Liver (tissue), 9 donors: ENCODE measurements around the gene LEF1. TPM values are rescaled to one million over a fixed set of nuclear protein-coding genes. Genes with fewer than 3 reads are reported as not detected.

Source experiments
- DNase-seq: peaks from one replicate; pipeline ENCODE4 v3.0.0-alpha.2; 2017; ENCODE audit warnings: low spot score
- H3K27ac ChIP-seq, 2 donors: one replicate each; pipeline ENCODE4 v1.7.0; 2013; ENCODE audit warnings: inconsistent platforms in 2 of 2, low read length in 2 of 2, control low read depth in 1 of 2, low read depth in 1 of 2, mild to moderate bottlenecking in 1 of 2
- H3K27me3 ChIP-seq, 4 donors: one replicate each; pipeline versions ENCODE4 v1.6.1 to v1.7.0; 2013; ENCODE audit warnings: low read length in 3 of 4, inconsistent platforms in 1 of 4, mild to moderate bottlenecking in 1 of 4, moderate library complexity in 1 of 4; ENCODE audit not compliant: control insufficient read depth in 4 of 4, insufficient read depth in 4 of 4
- H3K36me3 ChIP-seq, 4 donors: one replicate each; pipeline versions ENCODE4 v1.6.1 to v1.7.0; 2013; ENCODE audit warnings: low read length in 3 of 4, mild to moderate bottlenecking in 3 of 4, low read depth in 1 of 4, moderate library complexity in 1 of 4; ENCODE audit not compliant: control insufficient read depth in 4 of 4, insufficient read depth in 3 of 4
- H3K4me1 ChIP-seq, 4 donors: one replicate each; pipeline versions ENCODE4 v1.6.1 to v1.7.0; 2013; ENCODE audit warnings: low read length in 3 of 4, mild to moderate bottlenecking in 3 of 4, moderate library complexity in 1 of 4; ENCODE audit not compliant: control insufficient read depth in 4 of 4, insufficient read depth in 4 of 4
- H3K4me3 ChIP-seq, 3 donors: one replicate each; pipeline versions ENCODE4 v1.6.1 to v1.7.0; 2013; ENCODE audit warnings: low read length in 3 of 3, control low read depth in 1 of 3, low read depth in 1 of 3, mild to moderate bottlenecking in 1 of 3
- H3K9ac ChIP-seq, 2 donors: one replicate each; pipeline ENCODE4 v1.7.0; 2013; ENCODE audit warnings: low read length in 2 of 2, mild to moderate bottlenecking in 2 of 2, moderate library complexity in 2 of 2, control low read depth in 1 of 2, low read depth in 1 of 2
- H3K9me3 ChIP-seq, 4 donors: one replicate each; pipeline versions ENCODE4 v1.6.1 to v1.7.0; 2013; ENCODE audit warnings: low read length in 3 of 4; ENCODE audit not compliant: control insufficient read depth in 4 of 4
- EGR1 ChIP-seq, 2 donors: IDR thresholded peaks; 2 replicates each; pipeline ENCODE4 v1.6.1; 2016 to 2018; ENCODE audit warnings: antibody characterized with exemption in 2 of 2, low read depth in 2 of 2
- FOXA1 ChIP-seq: IDR thresholded peaks from 2 replicates; pipeline ENCODE4 v1.6.1; 2016; ENCODE audit warnings: antibody characterized with exemption
- FOXA2 ChIP-seq: IDR thresholded peaks from 2 replicates; pipeline ENCODE4 v1.6.1; 2016; ENCODE audit warnings: antibody characterized with exemption
- GABPA ChIP-seq, 2 donors: IDR thresholded peaks in 1 of 2; conservative IDR thresholded peaks in 1 of 2; 2 replicates each; pipeline ENCODE4 v1.6.1; 2016; ENCODE audit warnings: antibody characterized with exemption in 2 of 2, mild to moderate bottlenecking in 1 of 2, moderate library complexity in 1 of 2
- HNF4A ChIP-seq, 2 donors: conservative IDR thresholded peaks; 2 replicates each; pipeline ENCODE4 v1.6.1; 2016; ENCODE audit warnings: antibody characterized with exemption in 2 of 2, mild to moderate bottlenecking in 2 of 2
- HNF4G ChIP-seq: IDR thresholded peaks from 2 replicates; pipeline ENCODE4 v1.6.1; 2016; ENCODE audit warnings: antibody characterized with exemption
- JUND ChIP-seq, 2 donors: IDR thresholded peaks; 2 replicates each; pipeline ENCODE4 v1.6.1; 2016; ENCODE audit warnings: antibody characterized with exemption in 2 of 2
- NR2F2 ChIP-seq: IDR thresholded peaks from 2 replicates; pipeline ENCODE4 v1.6.1; 2016; ENCODE audit warnings: antibody characterized with exemption
- RAD21 ChIP-seq, 2 donors: IDR thresholded peaks; 2 replicates each; pipeline ENCODE4 v1.6.1; 2016; ENCODE audit warnings: antibody characterized with exemption in 2 of 2, mild to moderate bottlenecking in 2 of 2
- REST ChIP-seq: IDR thresholded peaks from 2 replicates; pipeline ENCODE4 v1.6.1; 2016; ENCODE audit warnings: antibody characterized with exemption, mild to moderate bottlenecking
- RXRA ChIP-seq, 2 donors: IDR thresholded peaks; 2 replicates each; pipeline ENCODE4 v1.6.1; 2017 to 2018; ENCODE audit warnings: antibody characterized with exemption in 2 of 2, mild to moderate bottlenecking in 1 of 2
- SP1 ChIP-seq: IDR thresholded peaks from 2 replicates; pipeline ENCODE4 v1.6.1; 2018; ENCODE audit warnings: antibody characterized with exemption, mild to moderate bottlenecking
- TAF1 ChIP-seq: conservative IDR thresholded peaks from 2 replicates; pipeline ENCODE4 v1.6.1; 2016; ENCODE audit warnings: antibody characterized with exemption, mild to moderate bottlenecking
- YY1 ChIP-seq: IDR thresholded peaks from 2 replicates; pipeline ENCODE4 v1.6.1; 2016; ENCODE audit warnings: antibody characterized with exemption, mild to moderate bottlenecking
- WGBS: extraction: QIAGEN DNeasy Blood & Tissue Kit; methylation state at CpG from one replicate; pipeline ENCODE4 v1.1.7; 2013; 5-methylcytosine and 5-hydroxymethylcytosine counted together
- polyA plus RNA-seq, 2 donors: library from polyadenylated mRNA; stranded (reverse) in 1 of 2; unstranded in 1 of 2; fragments of 200-250 nt in 1 of 2; fragments of >200 nt in 1 of 2; fragmentation: Nextera tagmentation in 1 of 2; extraction: Ambion mirVana in 1 of 2; gene quantifications; one replicate each; pipeline versions ENCODE4 v1.2.1 to v1.2.3, GENCODE V29; 2013 to 2015
- total RNA-seq, 2 donors: library from RNA; depleted of rRNA; stranded (reverse); fragments of >200 nt; gene quantifications; one replicate each; pipeline ENCODE4 v1.2.3, GENCODE V29; 2014
- TF ChIP-seq, protein P1 (sequence below): IDR thresholded peaks from 2 replicates; pipeline ENCODE4 v1.6.1; 2016; ENCODE audit warnings: antibody characterized with exemption
- TF ChIP-seq, protein P2 (sequence below): IDR thresholded peaks from 2 replicates; pipeline ENCODE4 v1.6.1; 2016; ENCODE audit warnings: antibody characterized with exemption
- TF ChIP-seq, protein P3 (sequence below): fragments of 150-350 bp; IDR thresholded peaks from 2 replicates; pipeline ENCODE4 v1.5.1; 2017; ENCODE audit warnings: improper control_type of control experiment, low read depth, low read length; ENCODE audit not compliant: missing input control
- donor health status: healthy.
- donor health status: healthy.
- donor health status: healthy.
- donor health status: healthy.
- donor health status: healthy.

LEF1 gene
- total and polyA plus RNA-seq, 4 donors, result 0.22 to 6.4 (median 0.46) TPM

DNA sequence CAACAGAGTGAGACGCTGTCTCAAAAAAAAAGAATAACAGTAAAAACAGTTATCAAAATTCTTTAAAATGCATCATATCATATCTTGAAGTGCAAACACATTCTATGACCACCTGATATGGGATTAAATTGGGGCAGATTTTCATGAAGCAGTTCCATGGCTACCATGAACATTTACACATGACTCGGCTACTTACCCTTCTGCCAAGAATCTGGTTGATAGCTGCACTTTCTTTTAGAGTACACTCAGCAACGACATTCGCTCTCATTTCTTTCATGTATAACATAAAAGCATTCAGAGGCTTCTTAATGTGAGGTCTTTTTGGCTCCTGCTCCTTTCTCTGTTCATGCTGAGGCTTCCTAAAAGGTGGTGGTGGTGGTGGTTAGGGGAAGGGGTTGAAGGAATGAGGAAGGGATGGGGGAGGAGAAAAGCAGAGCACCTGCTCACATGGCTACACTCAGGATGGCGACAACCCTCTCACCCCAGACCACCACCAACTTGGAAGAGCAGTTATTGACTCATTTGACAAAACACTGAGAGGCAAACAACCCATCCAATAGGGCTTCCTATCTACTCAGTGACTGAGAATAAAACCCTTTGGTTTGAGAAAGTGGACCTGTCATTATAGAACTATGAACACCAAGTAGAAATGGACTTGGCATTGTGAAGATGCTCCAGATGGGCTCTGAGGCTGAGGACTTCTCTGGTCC lies 90.6 kb downstream of the LEF1 start:
- no peak overlapping the region for H3K4me3 ChIP-seq
- no peak overlapping the region for H3K9ac ChIP-seq
- no peaks in the 10 kb centered on the region for H3K4me1 ChIP-seq
- H3K27me3 ChIP-seq, result no peaks in the 10 kb centered on the region
- no peak overlapping the region for H3K27ac ChIP-seq
- WGBS, result 71% methylated on average over 5 of the region's 5 CpGs
- DNase-seq, result no peak
- TF ChIP-seq HNF4G (no peak), TAF1 (no peak), HNF4A (conservative IDR thresholded peaks at IDR 0.05) (no peak), JUND (IDR thresholded peaks at IDR 0.05) (no peak), NR2F2 (no peak), GABPA (IDR thresholded peaks at IDR 0.05 in 1 of 2, conservative IDR thresholded peaks at IDR 0.05 in 1 of 2) (no peak), RAD21 (IDR thresholded peaks at IDR 0.05) (no peak), FOXA1 (no peak), REST (no peak), FOXA2 (no peak), RXRA (IDR thresholded peaks at IDR 0.05) (no peak), EGR1 (IDR thresholded peaks at IDR 0.05; ENCODE audit: low read depth in 2 of 2) (no peak)
- TF ChIP-seq, protein P1, sequence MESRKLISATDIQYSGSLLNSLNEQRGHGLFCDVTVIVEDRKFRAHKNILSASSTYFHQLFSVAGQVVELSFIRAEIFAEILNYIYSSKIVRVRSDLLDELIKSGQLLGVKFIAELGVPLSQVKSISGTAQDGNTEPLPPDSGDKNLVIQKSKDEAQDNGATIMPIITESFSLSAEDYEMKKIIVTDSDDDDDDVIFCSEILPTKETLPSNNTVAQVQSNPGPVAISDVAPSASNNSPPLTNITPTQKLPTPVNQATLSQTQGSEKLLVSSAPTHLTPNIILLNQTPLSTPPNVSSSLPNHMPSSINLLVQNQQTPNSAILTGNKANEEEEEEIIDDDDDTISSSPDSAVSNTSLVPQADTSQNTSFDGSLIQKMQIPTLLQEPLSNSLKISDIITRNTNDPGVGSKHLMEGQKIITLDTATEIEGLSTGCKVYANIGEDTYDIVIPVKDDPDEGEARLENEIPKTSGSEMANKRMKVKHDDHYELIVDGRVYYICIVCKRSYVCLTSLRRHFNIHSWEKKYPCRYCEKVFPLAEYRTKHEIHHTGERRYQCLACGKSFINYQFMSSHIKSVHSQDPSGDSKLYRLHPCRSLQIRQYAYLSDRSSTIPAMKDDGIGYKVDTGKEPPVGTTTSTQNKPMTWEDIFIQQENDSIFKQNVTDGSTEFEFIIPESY, result no peak
- TF ChIP-seq, protein P2, sequence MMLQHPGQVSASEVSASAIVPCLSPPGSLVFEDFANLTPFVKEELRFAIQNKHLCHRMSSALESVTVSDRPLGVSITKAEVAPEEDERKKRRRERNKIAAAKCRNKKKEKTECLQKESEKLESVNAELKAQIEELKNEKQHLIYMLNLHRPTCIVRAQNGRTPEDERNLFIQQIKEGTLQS, result no peak
- TF ChIP-seq, protein P3, sequence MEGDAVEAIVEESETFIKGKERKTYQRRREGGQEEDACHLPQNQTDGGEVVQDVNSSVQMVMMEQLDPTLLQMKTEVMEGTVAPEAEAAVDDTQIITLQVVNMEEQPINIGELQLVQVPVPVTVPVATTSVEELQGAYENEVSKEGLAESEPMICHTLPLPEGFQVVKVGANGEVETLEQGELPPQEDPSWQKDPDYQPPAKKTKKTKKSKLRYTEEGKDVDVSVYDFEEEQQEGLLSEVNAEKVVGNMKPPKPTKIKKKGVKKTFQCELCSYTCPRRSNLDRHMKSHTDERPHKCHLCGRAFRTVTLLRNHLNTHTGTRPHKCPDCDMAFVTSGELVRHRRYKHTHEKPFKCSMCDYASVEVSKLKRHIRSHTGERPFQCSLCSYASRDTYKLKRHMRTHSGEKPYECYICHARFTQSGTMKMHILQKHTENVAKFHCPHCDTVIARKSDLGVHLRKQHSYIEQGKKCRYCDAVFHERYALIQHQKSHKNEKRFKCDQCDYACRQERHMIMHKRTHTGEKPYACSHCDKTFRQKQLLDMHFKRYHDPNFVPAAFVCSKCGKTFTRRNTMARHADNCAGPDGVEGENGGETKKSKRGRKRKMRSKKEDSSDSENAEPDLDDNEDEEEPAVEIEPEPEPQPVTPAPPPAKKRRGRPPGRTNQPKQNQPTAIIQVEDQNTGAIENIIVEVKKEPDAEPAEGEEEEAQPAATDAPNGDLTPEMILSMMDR, result no peak
- H3K36me3 ChIP-seq, result no peaks in the 10 kb centered on the region
- no peaks in the 10 kb centered on the region for H3K9me3 ChIP-seq

GRCh38 chr4:108072300-108072699 lies 96.4 kb downstream of the LEF1 start:
- Histone ChIP-seq H3K27ac (no peak overlapping the region), H3K4me1 (no peaks in the 10 kb centered on the region), H3K27me3 (no peaks in the 10 kb centered on the region), H3K4me3 (no peak overlapping the region), H3K9me3 (no peaks in the 10 kb centered on the region), H3K36me3 (no peaks in the 10 kb centered on the region), H3K9ac (no peak overlapping the region)
- WGBS, result 54% methylated on average over 4 of the region's 4 CpGs
- no peak for DNase-seq
- no peak for TF ChIP-seq REST
- TF ChIP-seq YY1, result no peak
- TF ChIP-seq, protein P1, result no peak
- no peak for TF ChIP-seq SP1
- no peak for TF ChIP-seq HNF4A (conservative IDR thresholded peaks at IDR 0.05)
- TF ChIP-seq, protein P2, result no peak
